GM15510 (cell line): ENCODE measurements around the gene IFI6.

ENCODE experiments used
- POLR2A ChIP-seq: IDR thresholded peaks from 3 replicates; pipeline ENCODE4 v1.6.1; 2011; ENCODE audit warnings: borderline replicate concordance; ENCODE audit not compliant: insufficient read length; ENCODE audit errors: extremely low read depth

IFI6 gene

GRCh38 chr1:27643600-27644368, 28.2 kb downstream of the IFI6 start:
- TF ChIP-seq POLR2A: no peak

- TF ChIP-seq POLR2A: no peak
Observed at GRCh38 chr1:27638805-27639204, 33.2 kb downstream of the IFI6 start.

DNA sequence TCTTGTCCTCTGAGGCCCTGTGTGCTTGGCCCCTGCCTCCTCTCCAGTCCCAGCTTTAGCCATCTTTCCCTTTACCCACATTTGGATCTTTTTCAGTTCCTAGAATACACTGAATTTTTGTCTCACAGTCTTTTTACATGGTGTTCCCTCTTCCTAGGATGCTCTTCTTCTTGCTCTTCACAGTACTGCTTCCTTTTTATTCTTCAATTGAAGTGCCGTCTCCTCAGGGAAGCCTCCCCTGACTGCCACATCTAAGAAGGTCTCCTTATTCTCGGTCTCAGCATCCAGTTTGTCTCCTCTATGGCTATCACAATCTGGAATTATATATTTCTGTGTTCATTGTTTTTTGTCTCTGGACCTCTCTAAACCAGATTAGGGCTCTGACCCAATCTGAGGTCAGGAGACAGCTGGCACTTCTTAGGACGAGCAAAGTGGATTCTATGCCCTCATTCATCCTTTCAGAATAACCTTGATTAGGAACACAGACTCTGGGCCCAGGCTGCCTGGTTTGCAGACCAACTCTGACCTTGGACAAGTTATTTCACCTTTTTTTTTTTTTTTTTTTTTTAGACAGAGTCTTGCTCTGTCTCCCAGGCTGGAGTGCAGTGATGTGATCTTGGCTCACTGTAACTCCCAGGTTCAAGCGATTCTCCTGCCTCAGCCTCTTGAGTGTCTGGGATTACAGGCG, 33.8 kb downstream of the IFI6 start:
- TF ChIP-seq POLR2A: no peak

DNA sequence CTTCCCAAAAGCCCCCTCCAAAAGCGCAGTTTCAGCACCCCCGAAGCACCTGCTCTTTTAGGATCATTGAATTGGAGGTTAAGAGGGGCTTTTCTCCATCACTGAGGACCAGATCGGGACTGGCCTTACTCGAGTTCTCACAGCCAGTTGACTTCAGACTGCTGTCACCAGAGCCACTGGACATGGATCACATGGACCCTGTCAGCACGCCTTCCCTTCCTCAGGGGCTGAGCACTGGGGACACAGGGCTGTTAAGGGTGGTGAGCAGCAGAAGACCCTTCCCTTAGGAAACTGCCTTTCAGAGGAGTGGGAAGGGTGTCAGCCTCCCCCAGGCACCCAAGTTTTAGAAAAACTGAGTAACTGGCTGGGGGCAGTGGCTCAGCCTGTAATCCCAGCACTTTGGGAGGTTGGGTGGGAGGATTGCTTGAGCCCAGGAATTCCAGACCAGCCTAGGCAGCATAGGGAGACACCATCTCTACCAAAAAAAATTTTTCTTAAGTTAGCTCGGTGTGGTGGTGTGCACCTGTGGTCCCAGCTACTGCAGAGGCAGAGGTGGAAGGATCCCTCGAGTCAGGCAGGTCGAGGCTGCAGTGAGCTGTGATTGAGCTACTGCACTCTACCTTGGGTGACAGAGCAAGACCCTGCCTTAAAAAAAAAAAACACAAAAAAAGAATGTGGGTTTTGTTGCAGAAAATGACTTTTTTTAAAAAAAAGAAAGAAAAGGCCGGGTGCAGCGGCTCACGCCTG, 36.4 kb downstream of the IFI6 start:
- no peak for TF ChIP-seq POLR2A

GRCh38 chr1:27634985-27635367, 37.0 kb downstream of the IFI6 start, which contains the start of gene FGR:
Gene FGR (minus strand): TSS chr1:27635185. CDS start chr1:27623916, 11,269 bp downstream.
- no peak for TF ChIP-seq POLR2A

GRCh38 chr1:27634177-27634984, 37.6 kb downstream of the IFI6 start:
- no peak for TF ChIP-seq POLR2A

- TF ChIP-seq POLR2A: no peak
Observed at GRCh38 chr1:27633640-27634176, 38.3 kb downstream of the IFI6 start.

DNA sequence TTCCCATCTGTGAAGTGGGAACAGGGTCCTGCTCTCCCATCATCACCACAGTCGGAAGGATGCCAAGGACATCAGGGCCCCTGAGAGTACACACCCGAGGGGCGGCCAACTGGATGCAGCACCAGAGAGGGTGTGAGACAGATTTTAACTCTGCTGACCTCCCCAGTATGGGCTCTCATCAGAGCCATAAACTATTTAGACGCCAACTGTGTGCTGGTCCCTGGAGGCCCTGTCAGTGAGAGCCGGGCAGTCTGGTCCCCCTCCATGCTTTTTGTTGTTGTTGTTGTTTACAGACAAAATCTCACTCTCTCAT, 38.7 kb downstream of the IFI6 start:
- TF ChIP-seq POLR2A: no peak

- TF ChIP-seq POLR2A: peak; percentile 13
Observed at GRCh38 chr1:27632387-27633297, 39.4 kb downstream of the IFI6 start.

DNA sequence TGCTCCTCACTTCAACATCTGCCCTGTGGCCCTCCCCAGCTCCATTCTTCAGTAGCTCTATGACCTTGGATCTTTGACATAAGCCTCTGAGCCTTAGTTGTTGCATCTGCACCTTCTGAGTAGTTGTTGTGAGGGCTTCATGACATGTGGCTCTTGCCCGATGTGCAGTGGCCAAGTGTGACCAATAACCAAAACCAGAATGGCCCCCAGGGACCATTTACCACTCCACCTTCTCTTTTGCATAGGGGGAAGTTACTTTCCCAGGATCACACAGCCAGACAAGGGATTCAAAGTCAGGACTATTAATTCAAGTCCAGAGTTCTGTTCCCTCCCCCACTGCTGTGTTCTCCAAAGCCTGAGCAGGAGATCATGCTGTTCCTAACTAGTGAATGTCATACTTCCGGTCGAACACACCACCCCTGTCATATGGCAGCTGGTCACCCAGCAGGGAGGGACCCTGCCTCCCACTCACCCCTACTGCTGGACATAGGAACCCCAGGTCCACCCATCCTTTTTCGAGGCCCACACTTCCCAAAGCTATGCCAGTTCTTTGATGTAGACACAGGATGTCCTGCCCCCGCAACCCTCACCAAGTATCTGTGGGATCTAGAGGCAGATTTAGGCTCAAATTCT, 41.0 kb downstream of the IFI6 start:
- TF ChIP-seq POLR2A: no peak

GRCh38 chr1:27628712-27629111, 43.3 kb downstream of the IFI6 start:
- TF ChIP-seq POLR2A: no peak

DNA sequence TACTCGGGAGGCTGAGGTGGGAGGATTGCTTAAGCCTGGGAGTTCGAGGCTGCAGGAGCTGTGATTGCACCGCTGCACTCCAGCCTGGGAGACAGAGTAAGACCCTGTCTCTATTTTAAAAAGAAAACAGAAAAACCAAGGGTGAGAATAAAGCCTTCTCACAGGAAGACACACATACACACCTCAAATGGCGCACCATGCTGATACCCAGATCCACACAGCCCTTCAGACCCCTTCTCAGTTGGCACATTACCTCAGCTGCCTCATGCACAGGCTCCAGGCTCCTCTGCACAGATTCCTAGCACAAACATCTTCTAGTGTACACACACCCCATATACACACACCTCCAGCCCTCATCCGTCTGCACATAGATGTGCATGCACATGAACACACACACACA, 44.9 kb downstream of the IFI6 start:
- TF ChIP-seq POLR2A: no peak
